DMS153 treated with DMSO at 0.1 percent for 48 hours (cell line): ENCODE measurements around the gene KIF13A.
"Not testable (repeated sequence)": the region's sequence is repeated elsewhere in the genome, so short reads cannot be mapped to it uniquely, and the experiment has no call there.

Experiments
- DNase-seq: peaks from one replicate; lab custom pipeline; 2025; ENCODE audit not compliant: unreplicated experiment; lab: John Stamatoyannopoulos, UW

Gene KIF13A

DNA sequence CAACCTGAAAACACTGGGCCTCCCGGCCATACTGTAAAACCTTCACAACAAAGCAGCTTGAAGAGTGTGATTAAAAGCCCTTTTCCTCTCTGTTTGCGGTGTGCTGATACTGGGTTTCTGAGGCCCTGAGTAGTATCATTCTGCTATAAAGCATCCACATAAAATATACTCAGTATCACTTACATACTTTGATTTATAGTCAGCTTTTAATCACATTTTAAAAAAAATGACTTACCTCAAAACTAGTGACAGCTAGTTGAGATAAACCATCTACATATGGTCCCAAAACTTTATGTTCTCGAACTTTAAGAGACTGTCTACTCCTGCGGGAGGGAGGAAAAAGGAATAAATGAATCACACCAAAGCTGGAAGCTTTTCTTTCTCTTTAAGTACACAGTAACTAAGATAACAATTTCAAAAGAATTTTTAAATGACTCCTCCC is 135.7 kb downstream of the KIF13A start:
- no peak for DNase-seq

DNA sequence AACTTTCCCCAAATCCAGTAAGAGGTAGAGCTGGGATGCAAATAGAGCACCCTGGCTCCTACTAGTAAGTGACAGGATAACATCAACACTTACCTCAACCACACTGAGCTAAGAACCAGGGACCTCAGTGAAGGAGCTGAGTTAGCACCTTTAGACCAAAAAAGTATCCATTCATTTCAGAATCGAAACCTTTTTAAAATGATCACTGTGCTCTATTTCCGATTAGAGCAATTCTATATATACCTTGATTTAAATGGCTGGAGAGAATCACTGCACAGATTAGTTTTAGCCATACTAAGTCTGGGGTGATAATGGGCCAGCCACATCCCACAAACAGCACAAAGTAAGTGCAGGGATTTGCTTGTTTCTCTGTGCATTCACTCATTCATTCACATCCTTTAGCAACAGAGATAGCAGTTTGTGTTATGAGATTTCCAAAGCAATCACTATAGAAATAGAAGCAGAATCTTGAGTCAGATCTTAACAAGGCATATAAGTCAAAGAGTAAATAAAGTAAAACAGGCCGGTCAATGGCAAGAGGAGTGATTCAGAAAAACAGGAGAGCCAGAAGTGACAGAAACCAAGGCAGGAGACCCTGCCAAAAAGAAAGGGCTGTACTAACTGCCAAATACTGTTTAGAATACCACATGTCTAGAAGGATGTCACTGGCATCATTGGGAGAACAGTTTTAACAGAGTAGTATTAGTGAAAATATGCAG is 136.3 kb downstream of the KIF13A start:
- no peak for DNase-seq

DNA sequence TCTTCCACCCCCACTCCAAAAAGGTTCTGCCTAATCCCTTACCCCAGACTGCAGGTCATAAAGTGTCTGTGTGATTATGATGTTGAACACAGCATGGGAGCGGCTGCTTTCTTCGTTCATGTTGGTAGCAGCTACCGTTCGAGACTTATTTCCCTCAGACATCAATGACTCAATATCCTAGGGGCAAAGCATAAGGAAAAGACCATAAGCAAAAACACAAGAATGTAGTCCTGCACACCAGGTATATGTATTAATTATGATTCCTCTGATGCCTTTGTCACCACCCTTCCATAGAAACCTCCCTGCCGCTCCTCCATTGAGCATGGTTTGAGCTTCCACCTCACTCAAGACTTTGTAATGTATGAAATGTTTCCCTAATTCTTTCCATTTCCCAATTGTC is 137.2 kb downstream of the KIF13A start:
- no peak for DNase-seq

DNA sequence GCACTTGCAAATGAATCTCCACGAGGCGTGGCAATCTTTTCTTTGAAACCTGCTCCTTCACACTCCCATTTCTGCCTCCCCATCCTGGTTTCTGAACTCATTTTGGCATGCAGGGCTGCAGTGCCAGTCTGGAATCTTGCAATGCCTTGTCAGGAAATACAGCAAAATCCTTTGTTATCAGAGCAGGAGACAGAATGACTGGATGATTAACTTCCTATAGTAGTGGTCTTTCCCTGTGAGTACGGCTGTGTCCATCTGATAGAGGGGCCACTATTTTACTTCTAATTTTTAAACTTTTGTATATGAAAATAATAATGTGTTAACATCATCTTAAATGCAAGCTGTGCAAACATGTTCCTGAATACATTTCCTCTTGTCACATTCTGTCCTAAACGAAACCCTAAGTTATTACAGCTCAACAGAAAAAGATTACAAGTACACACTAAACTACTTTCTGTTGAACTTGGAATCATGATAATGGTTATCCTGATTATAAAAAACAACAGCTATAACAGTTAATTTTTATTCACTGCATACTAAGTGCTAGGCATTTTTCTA is 140.2 kb downstream of the KIF13A start:
- DNase-seq: no peak

DNA sequence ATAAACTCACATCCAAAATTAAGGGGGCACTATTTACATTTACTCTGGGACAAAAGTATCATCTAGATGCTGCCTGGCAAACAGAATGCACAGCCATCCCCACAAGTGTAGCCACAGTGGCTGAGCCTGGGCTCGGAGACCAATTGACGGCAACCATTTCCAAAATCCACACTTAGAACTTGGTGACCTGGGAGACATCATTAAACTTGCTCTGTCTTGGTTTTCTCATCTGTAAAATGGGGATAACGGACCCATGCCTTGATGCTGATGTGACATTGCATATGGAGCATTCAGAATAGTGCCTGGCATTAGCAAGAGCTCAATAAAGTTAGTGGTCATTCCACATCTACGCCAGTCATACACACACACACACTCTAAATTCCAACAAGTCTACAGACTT is 140.7 kb downstream of the KIF13A start:
- DNase-seq: no peak

DNA sequence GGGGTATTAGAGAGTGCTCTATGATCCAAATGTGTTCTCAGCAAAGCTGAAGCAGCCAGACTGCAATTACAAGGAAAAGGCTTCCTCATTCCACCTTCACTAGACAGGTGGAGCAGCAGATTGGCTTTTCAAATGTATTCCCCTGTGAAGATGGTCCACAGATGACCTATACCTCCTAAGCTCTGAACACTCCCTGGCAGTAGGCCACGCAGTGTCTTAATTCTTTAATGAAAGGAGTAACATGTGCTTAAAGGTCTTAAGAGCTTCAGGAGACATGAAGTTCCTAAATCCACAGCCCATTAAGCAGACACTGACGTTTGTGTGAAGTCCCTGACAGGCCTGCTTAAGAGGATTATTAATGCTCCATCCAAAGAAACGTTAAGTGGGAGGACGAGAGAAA is 141.8 kb downstream of the KIF13A start:
- no peak for DNase-seq

DNA sequence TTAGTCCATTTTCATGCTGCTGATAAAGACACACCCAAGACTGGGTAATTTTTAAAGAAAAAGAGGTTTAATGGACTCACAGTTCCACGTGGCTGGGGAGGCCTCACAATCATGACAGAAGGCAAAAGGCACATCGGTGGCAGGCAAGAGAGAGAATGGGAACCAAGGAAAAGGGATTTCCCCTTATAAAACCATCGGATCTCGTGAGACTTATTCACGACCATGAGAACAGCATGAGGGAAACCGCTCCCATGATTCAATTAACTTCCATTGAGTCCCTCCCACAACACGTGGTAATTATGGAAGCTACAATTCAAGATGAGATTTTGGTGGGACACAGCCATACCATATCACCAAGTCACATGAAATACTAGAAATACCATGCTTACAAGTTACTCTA is 142.5 kb downstream of the KIF13A start:
- not testable (repeated sequence) for DNase-seq

DNA sequence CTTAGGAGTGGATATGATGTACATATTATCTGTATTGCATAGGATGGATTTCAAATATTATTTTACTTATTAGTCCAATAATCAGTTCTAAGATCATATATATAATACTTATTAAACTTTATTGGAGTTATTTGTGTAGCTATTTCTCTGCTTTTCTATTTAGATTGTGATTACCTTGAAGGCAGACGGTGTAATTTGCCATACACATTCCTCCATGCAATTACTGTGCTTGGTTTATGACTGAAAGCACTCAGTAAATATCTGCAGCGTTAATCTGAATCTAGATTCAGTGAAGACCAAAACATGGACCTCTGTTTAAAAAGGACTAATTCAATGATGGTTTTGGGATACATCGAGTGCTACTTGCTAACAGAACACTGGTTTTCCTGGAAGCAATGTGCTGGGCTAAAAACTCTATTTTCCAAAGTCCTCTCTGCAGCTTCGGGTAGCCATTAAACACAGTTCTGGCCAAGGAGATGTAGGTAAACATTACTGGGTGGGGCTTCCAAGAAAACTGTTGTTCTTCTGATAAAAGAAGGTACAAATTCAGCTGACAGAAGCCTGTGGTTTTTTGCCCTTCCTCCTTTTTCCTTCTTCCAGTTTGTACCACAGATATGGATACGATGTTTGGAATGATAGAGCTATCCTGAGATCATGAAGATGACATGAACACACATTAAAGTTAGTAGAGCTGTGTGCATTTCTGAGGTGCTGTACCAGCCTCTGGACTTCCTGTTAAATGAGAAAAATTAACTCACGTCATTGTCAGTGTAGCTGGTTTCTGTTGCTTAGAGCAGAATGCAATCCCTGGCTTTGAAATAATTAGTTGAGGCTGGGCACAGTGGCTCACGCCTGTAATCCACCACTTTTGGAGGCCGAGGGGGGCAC is 144.3 kb downstream of the KIF13A start:
- no peak for DNase-seq

DNA sequence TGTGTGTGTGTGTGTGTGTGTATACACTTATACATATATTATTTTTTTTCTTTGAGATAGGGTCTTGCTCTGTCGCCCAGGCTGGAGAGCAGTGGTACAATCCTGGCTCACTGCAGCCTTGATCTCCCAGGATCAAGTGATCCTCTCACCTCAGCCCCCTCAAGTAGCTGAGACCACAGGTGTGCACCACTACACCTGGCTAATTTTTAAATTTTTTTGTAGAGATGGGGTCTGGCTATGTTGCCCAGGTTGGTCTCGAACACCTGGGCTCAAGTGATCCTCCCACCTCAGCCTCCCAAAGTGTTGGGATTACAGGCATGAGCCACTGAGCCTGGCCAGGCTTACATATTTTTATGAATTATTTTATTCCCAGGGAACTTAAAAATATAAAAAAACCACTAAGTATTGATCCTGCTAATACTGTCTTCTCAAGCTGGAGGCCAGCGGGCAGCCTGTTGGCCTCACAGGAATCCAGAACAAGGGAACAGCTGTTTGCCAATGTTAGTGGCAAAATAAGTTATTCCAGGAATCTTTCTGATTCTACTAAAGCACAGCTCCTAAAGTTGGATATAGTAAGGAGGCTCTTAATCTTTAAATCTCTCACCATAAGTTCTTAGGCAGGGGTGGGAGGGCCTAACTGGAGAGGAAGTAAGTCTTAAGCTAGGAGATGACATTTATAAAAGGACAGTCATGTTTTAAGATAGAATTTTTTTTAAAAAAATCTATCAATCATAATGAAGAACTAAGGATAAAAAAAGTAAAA is 145.2 kb downstream of the KIF13A start:
- DNase-seq: no peak

DNA sequence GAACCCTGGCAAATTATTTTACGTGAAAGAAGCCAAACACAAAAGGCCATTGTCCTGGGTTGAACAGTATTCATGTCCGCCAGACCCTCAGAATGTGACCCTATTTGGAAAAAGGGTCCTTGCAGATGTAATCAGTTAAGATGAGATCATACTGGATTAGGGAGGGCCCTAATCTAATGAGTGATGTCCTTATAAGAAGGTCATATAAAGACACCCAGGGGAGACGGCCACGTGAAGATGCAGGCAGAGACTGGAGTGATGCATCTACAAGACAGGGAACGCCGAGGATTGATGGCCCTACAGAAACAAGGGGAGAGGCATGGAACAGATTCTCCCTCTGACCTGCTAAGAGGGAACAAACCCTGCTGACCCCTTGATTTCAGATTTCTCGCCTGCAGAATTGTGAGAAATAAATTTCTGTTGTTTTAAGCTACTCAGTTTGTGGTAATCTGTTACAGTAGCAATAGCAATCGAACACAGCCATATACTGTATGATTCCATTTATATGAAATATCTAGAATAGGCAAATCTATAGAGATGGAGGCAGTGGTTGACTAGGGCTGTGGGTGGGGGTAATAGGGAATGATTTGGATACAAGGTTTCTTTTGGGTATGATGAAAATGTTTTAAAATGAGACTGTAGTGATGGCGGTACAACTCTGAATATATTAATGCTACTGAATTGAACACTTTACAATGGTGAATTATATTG is 147.8 kb downstream of the KIF13A start:
- DNase-seq: no peak

DNA sequence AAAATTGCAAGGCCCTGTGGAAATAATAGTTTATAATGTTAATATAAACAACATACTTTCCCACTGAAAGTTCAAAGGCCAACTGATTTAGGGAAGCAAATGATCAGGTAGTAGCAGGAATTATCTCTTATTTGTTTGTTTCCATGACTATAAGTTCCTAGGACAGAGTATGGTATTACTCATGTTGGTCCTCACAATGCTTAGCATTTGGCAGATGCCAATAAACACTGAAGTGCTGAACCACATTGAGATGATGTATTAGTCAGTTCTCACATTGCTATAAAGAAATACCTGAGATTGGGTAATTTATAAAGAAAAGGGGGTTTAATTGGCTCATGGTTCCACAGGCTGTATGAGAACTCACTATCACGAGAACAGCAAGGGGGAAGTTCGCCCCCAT is 151.1 kb downstream of the KIF13A start:
- no peak for DNase-seq

DNA sequence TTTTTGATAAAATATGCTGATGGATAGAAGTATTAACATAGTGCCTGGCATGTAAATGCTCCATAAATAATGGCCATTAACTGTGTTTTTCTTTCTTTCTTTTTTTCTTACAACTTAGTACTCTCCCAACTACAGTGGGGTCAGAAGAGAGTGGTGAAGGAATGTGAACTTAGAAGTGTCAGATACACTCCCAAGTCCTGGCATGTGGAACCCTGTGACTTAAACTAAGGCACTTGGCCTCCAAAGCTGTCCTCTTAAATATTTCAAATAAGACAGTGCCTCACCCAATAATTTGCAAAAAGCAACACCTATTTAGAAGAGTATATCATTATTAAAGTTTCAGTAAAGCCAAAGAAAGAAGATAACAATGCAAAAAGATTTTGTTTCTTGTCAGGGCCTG is 151.7 kb downstream of the KIF13A start:
- no peak for DNase-seq

DNA sequence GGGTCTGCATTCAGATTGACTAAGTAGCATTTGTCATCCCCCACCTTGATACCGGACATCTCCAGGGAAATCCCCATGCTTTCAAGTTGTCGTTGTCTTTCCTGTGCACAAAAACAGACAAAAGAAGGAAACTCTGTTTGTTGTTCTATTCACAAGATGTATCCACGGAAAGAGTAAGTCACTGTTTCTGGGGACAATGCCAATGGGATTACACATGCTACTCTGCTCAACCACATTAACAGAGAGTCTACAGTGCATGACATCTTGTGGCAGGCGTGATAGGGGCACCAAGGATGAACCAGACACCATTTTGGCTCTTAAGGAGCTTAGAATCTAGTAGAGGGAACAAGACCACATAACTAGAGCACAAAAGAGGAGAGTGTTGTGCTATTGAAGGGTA is 156.3 kb downstream of the KIF13A start:
- no peak for DNase-seq

DNA sequence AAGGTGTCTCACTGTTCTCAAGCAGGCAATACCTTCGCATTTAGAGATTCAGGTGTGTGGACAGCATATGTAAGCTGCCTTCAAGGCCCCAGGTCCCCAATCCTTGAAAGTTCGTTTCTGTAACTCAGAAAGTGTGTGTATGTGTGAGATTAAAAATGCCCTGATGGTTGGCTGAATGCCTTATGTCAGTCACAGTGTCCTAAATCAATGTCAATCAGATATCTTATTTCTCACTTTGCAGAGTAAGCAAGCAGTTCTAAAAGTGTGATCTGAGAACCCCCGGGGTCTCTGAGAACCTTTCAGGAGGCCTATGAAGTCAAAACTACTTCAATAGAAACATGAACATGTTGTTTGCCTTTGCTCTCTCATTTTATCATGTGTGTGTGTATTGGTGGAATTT is 157.5 kb downstream of the KIF13A start:
- no peak for DNase-seq

DNA sequence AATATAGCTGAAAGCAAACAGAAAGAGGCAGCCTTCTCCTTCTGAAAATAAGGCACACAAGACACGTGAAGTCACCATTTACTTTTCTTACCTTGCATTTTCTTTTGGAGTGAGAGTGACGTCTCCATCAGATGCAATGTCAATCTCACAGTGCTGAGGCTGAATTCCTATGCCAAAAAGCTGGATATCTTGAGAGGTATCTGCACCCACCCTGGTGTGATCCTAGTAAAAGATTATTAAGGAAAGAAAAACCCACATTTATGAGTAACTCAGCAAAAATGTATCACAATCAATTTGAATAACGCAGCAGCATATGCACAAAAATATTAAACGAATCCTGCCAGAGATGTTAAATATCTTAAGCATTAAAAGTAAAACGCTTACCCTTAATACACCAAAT is 159.3 kb downstream of the KIF13A start:
- DNase-seq: no peak

DNA sequence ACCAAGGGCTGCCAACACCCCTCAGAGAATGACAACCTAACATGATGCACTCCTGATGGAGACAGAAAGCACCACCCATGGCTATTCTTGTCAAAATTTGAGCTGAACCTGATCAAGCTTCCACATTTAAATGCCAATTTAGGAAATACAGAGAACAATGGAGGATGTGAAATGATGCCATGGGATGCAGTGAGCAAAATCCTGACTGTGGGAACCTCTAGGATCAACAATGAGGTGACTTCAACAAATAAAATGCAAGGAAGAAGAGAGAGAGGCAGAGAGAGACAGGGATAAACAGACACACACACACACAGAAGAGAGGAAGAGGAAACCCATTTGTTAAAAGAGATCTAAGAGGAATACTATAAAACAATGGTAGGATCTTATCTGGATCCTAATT is 161.1 kb downstream of the KIF13A start:
- no peak for DNase-seq

DNA sequence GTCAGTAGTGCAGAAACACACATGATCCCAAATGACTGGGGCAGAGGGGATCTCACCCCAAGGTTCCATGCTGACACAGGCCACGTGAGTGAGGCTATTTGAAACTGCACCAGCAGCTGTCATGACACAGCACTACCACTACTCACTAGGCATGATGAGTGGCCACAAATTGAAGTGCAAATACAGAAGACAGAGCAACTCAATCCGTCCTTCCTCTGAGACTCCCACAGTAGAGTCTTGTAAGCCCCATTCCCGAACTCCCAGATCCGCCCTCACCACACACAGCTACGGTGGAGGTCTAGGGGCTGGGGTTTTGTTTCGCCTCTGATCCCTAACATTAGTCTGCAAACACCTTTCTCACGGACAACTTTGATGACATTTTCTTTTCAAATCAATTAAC is 167.4 kb downstream of the KIF13A start:
- DNase-seq: no peak

DNA sequence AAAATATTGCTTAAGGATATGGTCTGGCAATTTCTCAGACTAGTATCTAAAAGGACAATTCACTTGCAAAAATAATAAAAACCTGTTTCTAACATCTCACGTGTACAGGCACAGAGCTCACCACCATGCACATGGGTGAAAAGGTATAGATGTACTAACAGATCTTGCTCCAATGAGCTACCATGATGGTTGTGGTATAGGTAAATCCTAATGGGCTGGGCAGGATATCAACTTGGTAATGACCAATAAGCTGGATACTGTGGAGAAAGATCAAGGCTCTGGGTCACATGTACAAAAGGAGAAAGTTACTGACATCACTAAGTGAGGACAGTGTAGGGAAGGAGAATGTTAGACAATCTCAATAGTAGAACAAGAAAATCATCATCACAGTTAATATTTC is 169.7 kb downstream of the KIF13A start:
- no peak for DNase-seq

DNA sequence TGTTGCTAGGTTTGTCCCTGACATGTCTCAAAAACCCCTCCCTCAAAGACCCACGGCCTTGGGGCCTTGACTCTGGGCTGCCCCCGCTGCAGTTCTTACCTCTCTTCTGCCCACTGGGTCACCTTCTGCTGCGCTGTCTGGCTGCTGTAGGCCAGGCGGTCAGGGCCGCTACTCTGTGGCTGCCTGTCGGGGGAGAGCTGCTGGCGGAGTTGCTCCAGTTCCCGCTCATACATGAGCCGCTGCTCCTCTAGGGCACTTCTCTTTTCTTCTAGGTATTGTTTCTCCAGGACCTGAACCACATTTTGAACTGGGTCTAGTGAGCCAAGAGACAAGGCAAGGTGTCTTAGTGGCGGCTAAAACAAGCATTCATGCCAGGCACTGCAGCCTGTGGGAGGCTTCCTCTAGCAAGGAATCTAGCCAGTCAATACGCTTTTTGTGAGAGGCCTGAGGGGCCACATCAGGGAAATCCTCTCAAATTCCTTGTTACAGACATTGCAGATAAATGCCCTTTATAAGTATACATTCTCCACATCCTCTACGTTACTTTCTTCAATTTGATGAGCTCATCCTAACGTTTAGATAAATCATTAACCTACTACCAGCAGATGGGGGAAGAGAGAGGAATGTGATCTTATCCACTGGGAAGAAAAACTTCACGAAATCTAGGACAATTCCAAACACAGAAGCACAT is 170.4 kb downstream of the KIF13A start:
- no peak for DNase-seq

DNA sequence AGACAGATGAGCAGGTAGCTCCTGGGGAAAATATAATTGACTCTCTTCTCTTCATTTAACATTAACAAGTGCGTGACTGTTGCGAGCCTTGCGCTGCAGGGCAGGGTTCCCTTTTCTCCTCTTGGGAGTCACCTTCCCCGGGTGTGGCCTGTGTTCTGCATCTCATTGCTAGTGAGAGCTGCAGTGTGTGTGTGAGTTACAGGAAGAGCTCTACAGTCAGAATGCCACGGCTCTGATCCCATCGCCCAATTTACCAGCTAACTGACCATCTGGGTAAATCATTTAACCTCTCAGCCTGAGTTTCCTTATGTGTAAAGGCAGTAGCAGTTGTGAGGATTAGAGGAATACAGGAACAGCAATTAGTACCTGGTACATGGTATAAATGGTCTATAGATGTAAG is 173.9 kb downstream of the KIF13A start:
- no peak for DNase-seq
